ENCODE data around the gene RPA1.
"Not testable (repeated sequence)": the region's sequence is repeated elsewhere in the genome, so short reads cannot be mapped to it uniquely, and the experiment has no call there.

Gene RPA1

DNA sequence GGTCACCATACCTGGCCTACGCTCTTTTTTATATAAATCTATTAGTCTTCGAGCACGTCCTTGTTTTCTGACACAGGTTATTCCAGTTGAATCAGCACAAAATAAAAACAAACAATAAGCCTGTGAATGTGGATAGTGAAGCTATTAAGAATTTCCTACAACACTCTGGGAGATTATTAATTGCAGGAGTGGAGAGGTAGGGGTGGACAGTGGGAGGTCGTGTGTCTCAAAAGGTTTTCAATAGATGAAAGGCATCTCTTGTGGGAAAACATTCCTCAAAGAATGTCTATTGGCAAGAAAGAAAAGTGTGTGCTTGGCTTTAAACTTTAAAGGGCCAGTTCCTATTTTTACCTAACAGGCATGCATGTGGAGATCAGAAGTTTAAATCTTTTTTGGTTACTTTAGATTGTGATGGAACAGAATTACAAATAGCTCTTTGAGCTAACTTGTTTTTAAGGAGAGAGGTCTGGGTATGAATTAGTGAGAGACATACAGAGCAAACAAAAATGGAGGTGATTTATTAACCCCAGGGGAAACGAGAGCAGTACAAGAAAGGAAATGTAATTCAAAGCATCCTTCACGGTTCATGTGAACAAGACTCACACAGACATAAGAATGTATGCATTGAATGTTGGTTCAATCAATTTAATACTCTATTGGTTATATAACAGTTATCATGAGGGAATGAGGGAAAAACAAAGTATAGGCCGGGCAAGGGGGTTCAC, 9.1 kb upstream of the RPA1 start:
- no peak for DNase-seq (ENCODE audit: low read depth)

DNA sequence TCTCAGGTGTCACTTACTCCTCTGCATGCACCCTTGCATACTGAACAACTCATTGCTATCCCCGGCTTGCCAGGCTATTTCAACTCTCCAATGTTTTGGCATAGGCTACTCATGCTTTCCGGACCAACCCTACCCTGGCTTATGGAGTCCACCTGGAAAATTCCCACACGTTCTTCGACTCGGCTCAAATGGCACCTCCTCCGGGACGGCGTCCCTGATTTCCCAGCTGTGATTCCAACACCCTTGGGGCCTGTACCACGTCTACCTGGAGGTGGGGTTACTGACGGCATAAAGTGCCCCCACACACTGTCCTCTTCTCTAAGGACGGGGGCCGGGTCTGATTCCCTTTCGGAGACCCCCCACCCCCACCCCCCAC, 601 bp upstream of the RPA1 start:
- DNase-seq (ENCODE audit: low read depth), result peak; percentile 9

- DNase-seq (ENCODE audit: low read depth), result peak; percentile 3
Measured at GRCh38 chr17:1830288-1830687, 483 bp downstream of the RPA1 start.

DNA sequence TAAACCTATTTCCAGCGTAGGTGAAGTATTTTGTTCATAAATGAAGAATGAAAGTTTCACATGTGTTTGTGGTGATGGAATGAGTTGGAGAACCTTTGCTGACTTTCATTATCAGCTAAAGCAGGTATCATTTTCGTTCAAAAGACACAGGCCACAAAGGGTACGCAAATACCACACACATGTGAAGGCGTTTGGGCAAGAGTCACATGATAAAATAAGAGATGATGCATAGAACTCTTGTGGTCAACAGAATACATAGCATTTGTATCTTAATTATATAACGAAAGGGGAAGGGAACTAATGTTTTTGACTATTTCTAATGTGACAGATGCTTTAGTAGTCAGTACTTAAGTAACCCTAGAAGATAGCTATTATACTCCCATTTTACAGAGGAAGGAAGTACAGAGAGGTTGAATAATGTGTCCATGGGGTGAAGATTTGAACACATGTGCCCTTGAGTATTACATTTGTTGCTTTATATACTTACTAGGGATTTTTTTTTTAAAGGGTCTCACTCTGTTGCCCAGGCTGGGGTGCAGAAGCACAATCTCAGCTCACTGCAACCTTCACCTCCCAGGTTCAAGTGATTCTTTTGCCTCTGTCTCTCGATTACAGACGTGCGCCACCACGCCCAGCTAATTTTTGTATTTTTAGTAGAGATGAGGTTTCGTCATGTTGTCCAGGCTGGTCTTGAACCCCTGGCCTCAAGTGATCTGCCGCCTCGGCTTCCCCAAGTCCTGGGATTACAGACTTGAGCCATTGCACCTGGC, 4.8 kb downstream of the RPA1 start:
- no peak for DNase-seq (ENCODE audit: low read depth)

- no peak for DNase-seq (ENCODE audit: low read depth)
Measured at GRCh38 chr17:1839516-1839915, 9.7 kb downstream of the RPA1 start.

DNA sequence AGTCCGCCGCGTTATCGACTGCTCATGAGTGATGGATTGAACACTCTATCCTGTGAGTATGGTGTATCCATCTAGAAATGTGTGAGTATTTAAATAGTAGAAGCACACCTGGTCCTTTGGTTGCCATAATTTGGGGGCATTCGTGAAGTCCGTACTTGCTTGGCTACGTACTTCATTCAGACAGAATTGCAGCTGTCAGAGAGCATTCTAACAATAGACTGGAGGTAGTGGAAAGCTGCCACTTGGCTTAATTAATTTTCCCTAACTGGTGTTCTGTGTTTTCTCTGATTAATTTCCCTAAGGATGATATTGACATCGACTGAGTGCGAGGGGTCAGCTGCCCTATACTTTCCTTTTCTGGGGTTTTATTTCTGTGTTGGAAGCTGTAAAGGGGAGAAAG, 14.1 kb downstream of the RPA1 start:
- DNase-seq (ENCODE audit: low read depth), result no peak

- no peak for DNase-seq (ENCODE audit: low read depth)
Measured at GRCh38 chr17:1847191-1847590, 17.4 kb downstream of the RPA1 start.

DNA sequence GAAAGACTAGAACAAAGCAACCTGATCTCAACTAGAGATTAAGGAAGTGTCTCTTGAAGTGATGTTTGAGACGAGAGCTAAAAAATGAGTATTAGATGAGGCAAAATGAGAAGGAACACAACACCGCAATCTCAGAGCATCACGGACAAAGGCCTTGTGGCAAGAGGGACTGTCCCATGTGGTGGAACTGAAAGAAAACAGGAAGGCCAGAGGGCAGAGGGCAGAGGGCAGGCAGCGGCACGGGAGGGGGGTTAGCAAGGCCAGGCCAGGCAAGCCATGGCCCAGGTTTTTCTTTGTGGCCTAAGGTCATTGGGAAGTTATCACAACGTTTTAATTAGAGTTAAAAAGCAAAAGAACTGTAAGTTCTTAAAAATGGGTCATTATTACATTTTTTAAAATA, 22.5 kb downstream of the RPA1 start:
- no peak for DNase-seq (ENCODE audit: low read depth)

DNA sequence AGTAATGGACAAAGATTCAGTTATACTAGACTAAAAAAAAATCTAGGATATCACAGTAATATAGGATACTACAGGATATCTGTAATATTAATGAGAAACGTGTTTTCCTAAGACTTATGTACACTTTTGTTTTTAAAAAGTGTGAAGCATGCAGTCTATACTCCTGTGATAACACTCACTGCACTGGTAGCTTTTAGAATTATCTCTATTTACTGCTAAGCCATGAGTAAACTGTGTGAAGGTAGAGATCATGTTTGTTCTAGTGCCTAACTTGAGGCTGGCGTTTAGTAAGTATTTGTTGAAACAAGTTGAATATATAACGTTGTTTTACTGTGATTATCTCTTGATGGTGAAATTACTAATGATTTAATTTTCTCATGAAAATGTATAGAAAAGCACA, 23.9 kb downstream of the RPA1 start:
- DNase-seq (ENCODE audit: low read depth), result no peak

DNA sequence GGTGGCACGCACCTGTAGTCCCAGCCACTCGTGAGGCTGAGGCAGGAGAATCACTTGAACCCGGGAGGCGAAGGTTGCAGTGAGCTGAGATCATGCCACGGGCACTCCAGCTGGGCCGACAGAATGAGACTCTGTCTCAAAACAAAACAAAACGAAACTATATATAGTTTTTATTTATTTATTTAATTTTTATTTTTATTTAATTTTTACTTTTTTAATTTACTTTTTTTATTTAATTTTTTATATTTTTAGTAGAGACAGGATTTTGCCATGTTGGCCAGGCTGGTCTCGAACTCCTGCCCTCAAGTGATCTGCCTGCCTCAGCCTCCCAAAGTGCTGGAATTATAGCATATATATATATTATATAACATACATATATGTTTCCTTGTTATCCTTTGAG, 26.7 kb downstream of the RPA1 start:
- DNase-seq (ENCODE audit: low read depth), result not testable (repeated sequence)

DNA sequence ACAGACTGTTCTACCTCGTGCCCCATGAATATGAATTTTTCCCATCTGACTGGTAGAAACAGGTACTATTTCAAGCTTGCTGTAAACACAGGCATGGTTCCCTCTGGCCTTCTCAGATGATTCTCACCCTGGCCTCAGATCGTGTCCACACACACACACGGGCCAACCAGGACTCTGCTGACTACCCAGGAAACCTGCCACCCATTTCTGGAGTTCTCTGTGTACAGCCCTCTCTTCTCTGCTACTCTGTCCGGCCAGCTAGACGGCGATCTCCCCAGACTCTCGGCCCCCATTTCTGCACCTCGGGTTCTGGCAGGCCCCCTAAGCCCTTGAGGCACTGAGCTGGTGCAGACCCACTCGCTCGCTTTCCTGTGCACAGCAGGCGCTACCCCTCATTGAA, 31.2 kb downstream of the RPA1 start:
- no peak for DNase-seq (ENCODE audit: low read depth)

DNA sequence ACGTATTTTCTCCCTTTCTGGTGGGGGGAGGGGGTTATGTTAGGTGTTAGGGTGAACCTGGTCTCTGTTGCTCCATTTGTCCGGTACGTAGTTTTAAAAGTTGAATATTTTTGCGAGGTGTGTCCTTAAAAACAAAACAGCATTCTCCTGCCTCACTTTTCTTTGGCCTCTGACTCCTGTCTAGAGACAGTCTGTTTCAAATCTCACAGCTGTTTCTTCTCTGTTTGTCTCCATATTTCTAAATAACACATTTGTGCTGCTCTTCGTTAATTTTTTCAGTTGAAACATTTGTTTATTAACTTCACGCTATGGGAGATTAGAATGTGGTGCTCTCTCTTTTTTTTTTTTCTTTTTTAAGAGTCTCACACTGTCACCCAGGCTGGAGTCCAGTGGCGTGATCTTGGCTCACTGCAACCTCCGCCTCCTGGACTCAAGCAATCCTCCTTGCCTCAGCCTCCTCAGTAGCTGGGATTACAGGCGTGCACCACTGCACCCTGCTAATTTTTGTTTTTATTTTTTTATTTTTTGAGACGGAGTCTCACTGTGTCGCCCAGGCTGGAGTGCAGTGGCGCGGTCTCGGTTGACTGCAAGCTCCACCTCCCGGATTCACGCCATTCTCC, 31.7 kb downstream of the RPA1 start:
- no peak for DNase-seq (ENCODE audit: low read depth)

DNA sequence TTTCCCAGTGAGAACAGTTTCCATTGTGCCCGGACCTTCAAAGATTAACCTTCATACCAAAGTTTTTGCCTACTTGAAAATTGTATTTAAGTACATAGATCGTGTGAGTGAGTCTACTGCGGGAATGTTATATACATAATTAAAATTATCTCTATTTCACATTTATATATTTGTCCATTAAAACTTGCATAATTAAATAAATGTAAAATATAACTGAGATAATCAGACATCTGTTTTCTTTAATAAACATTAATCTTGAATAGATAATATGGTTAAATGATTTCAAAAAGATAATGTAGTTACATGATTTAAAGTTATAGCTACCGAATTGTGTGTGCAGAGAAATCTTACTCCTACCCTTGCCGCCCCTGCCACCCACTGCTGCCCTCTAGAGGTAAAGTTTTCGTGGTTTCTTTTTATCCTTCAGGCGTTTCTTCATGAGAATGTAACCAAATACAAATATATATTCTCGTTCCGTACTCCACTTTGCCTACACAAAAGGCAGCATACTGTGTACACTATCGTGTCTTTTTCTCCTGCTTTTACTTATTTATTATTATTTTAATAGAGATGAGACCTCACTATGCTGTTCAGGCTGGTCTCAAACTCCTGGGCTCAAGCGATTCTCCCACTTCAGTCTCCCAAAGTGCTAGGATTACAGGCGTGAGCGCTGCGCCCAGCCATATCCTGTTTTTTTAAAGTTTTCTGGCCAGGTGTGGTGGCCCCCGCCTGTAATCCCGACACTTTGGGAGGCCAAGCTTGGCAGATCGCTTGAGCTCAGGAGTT, 35.6 kb downstream of the RPA1 start:
- DNase-seq (ENCODE audit: low read depth), result peak; percentile 49

DNA sequence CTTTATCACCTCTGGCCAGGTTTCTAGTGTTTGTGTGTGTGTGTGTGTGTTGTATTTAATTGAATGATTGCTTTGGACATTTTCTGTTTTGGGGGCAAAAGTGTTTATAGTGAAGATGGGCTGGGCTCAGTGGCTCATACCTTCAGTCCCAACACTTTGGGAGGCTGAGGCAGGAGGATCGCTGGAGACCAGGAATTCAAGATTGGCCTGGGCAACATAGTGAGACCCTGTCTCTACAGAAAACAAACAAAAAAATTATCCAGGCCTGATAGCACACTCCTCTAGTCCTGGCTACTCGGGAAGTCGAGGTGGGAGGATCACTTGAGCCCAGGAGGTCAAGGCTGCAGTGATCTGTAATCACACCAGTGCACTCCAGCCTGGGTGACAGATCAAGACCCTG, 37.5 kb downstream of the RPA1 start:
- no peak for DNase-seq (ENCODE audit: low read depth)

DNA sequence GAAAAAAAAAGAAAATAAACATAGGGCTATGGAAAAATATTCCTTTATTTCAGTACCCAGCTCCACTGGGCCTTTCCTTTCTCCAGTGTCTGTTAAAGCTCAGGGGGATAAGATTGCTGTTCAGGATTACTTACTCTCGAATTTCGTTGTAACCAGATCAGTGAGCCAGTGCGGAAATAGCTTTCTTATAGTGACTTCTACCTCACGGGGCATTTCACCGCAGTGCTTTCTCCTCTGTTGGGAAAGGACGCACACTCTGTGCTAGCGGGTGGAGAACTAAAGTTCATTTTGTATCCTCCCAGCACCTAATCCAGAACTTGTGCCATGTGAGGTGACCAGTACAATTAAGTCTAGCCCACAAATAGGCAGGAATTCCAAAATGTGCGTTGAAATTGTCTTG, 38.3 kb downstream of the RPA1 start:
- no peak for DNase-seq (ENCODE audit: low read depth)

GRCh38 chr17:1870592-1870991, 40.8 kb downstream of the RPA1 start:
- DNase-seq (ENCODE audit: low read depth), result no peak

- no peak for DNase-seq (ENCODE audit: low read depth)
Measured at GRCh38 chr17:1871756-1872155, 42.0 kb downstream of the RPA1 start.

DNA sequence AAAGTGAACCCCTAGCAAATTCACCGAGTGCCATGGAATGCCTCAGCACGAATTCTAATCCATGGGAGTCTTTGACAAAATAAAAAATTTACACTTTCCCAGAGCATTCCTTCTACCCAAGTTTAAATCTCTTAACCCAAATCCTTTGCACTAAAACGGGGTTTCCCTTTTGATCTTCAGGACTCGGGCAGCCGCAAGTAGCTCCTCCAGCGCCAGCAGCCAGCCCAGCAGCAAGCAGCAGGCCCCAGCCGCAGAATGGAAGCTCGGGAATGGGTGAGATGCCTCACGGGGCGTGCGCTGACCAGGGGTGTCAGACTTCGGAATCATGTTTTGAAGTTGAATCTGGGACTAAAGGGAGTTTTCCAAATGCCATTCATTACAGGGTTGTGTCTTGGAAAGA, 42.4 kb downstream of the RPA1 start:
- no peak for DNase-seq (ENCODE audit: low read depth)

DNA sequence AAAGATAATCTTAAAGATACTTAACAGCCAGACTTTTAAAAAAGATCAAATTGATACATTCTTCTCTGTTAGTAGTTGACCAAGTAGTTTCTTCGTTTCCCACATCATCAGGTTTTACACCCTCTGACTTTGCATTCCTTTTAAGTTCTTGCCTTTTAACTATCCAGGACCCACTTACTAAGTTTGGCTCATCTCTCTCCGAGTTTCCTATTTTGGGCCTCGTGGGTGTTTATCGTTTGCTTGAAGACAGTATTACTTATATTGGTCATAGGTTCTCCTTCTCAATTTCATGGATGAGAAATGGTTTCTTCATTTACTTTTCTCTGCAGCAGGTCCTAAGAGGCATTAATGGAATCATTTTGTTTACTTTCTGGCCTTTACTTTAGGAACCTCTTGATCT, 43.2 kb downstream of the RPA1 start:
- no peak for DNase-seq (ENCODE audit: low read depth)

GRCh38 chr17:1873418-1873817, 43.6 kb downstream of the RPA1 start:
- no peak for DNase-seq (ENCODE audit: low read depth)

- DNase-seq (ENCODE audit: low read depth), result no peak
Measured at GRCh38 chr17:1875597-1875996, 45.8 kb downstream of the RPA1 start.

GRCh38 chr17:1878419-1879121, 48.8 kb downstream of the RPA1 start:
- peak; percentile 6 for DNase-seq (ENCODE audit: low read depth)
